HFFc6 (cell line): ENCODE data around the gene SBF2. TPM values are rescaled to one million over a fixed set of nuclear protein-coding genes. Genes with fewer than 3 reads are reported as not detected.
A peak's percentile ranks its signal among the peaks of the same experiment; 100 is the strongest.

Source experiments
- DNase-seq: peaks from one replicate; pipeline ENCODE4 v3.0.0-alpha.2; 2018
- H3K27ac Mint-ChIP-seq: 2 replicates; pipeline ENCODE4 v1.8.0; 2020; ENCODE audit warnings: mild to moderate bottlenecking, mixed read lengths
- H3K27me3 Mint-ChIP-seq: 2 replicates; pipeline ENCODE4 v1.8.0; 2021; ENCODE audit warnings: mild to moderate bottlenecking, moderate library complexity, mixed read lengths; ENCODE audit not compliant: insufficient read depth
- H3K36me3 Mint-ChIP-seq: 2 replicates; pipeline ENCODE4 v1.8.0; 2021; ENCODE audit warnings: low read depth, mixed read lengths
- H3K4me1 Mint-ChIP-seq: 2 replicates; pipeline ENCODE4 v1.8.0; 2020; ENCODE audit warnings: low read depth, mixed read lengths
- H3K4me3 Mint-ChIP-seq: 2 replicates; pipeline ENCODE4 v1.8.0; 2020; ENCODE audit warnings: mild to moderate bottlenecking, moderate library complexity, mixed read lengths
- H3K9me3 Mint-ChIP-seq: 2 replicates; pipeline ENCODE4 v1.8.0; 2020; ENCODE audit warnings: mild to moderate bottlenecking, mixed read lengths
- CTCF ChIP-seq: fragments of 200-600 bp; sonication (generic); IDR thresholded peaks from 2 replicates; pipeline ENCODE4 v1.5.0; 2021; ENCODE audit warnings: antibody characterized with exemption, mild to moderate bottlenecking
- total RNA-seq, 6 experiments: library from RNA; stranded (reverse); fragmentation: NEBNext Ultra II Directional; extraction: Animal tissue kit (Norgen Biotek cat#: 25700); gene quantifications; 2 replicates in 1 of 6; 3 replicates in 5 of 6; pipeline ENCODE4 v1.2.3, GENCODE V29; 2021

Gene SBF2
- total RNA-seq, 6 experiments from 2014 or later = 25.2 to 36.0 (median 30.7) TPM

- peaks cover 59% of the 10 kb centered on the region for H3K4me1 Mint-ChIP-seq
- H3K9me3 Mint-ChIP-seq = no peaks in the 10 kb centered on the region
- TF ChIP-seq CTCF = no peak
- no peaks in the 10 kb centered on the region for H3K27me3 Mint-ChIP-seq
- H3K4me3 Mint-ChIP-seq = no peak overlapping the region
- H3K36me3 Mint-ChIP-seq = peaks cover 13% of the 10 kb centered on the region
- H3K27ac Mint-ChIP-seq = peak overlapping the region; percentile 8; the same call in 1 of the 2 replicates
- DNase-seq = peak; percentile 7
Observed at GRCh38 chr11:9853929-9854552, 440.0 kb downstream of the SBF2 start.

GRCh38 chr11:9852465-9852864 is 441.6 kb downstream of the SBF2 start:
- no peaks in the 10 kb centered on the region for H3K27me3 Mint-ChIP-seq
- peak overlapping the region; percentile 38; the same call in 1 of the 2 replicates for H3K4me3 Mint-ChIP-seq
- TF ChIP-seq CTCF = no peak
- no peaks in the 10 kb centered on the region for H3K9me3 Mint-ChIP-seq
- H3K36me3 Mint-ChIP-seq = peaks cover 13% of the 10 kb centered on the region
- H3K27ac Mint-ChIP-seq = peak overlapping the region; percentile 36
- no peak for DNase-seq
- H3K4me1 Mint-ChIP-seq = peaks cover 43% of the 10 kb centered on the region

GRCh38 chr11:9851366-9851765 is 442.7 kb downstream of the SBF2 start:
- Mint-ChIP-seq H3K27ac (peak overlapping the region; percentile 70), H3K4me1 (peaks cover 37% of the 10 kb centered on the region), H3K4me3 (peak overlapping the region; percentile 29; the same call in 1 of the 2 replicates), H3K9me3 (no peaks in the 10 kb centered on the region), H3K27me3 (no peaks in the 10 kb centered on the region), H3K36me3 (peaks cover 21% of the 10 kb centered on the region)
- TF ChIP-seq CTCF = no peak
- DNase-seq = peak; percentile 61

- H3K4me1 Mint-ChIP-seq = peaks cover 37% of the 10 kb centered on the region
- H3K4me3 Mint-ChIP-seq = peak overlapping the region; percentile 29
- peaks cover 30% of the 10 kb centered on the region for H3K36me3 Mint-ChIP-seq
- H3K9me3 Mint-ChIP-seq = no peaks in the 10 kb centered on the region
- DNase-seq = no peak
- TF ChIP-seq CTCF = no peak
- H3K27ac Mint-ChIP-seq = peak overlapping the region; percentile 70
- no peaks in the 10 kb centered on the region; the same call in 1 of the 2 replicates for H3K27me3 Mint-ChIP-seq
Observed at GRCh38 chr11:9850224-9850895, 443.7 kb downstream of the SBF2 start.

GRCh38 chr11:9849389-9849788 is 444.6 kb downstream of the SBF2 start:
- no peak overlapping the region for H3K4me3 Mint-ChIP-seq

More at GRCh38 chr11:9849389-9849788, 444.6 kb downstream of the SBF2 start:
- Mint-ChIP-seq H3K27me3 (no peaks in the 10 kb centered on the region; the same call in 1 of the 2 replicates), H3K9me3 (no peaks in the 10 kb centered on the region), H3K4me1 (peaks cover 37% of the 10 kb centered on the region), H3K36me3 (peaks cover 34% of the 10 kb centered on the region), H3K27ac (no peak overlapping the region)
- DNase-seq = no peak
- no peak for TF ChIP-seq CTCF
